ENCODE data around the gene MINDY4. TPM values are rescaled to one million over a fixed set of nuclear protein-coding genes. Genes with fewer than 3 reads are reported as not detected.

MINDY4 gene
- total and polyA plus RNA-seq, 2 of the 8 experiments (the other 6 are each of a cell fraction or from before 2014, with no cell fraction given), result 1.3 to 3.6 TPM

DNA sequence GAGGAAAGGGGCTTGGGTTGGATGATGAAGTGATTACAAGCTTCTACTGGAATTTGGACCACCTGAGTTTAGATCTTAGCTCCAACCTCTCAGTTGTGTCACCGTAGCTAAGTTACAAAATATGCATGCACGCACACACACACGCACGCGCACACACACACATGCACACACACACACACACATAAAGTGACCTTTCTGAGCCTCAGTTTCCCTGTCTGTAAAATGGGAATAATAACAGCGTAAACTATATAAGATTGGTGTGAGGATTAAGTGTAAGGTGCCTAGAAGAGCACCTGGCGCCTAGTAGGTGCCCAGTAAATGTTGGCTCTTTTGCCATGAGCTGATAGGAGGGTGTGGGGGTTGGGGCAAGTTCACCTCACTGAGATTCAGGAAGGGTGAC, 127.8 kb downstream of the MINDY4 start (continued):
- no peak for TF ChIP-seq RFX5 (IDR thresholded peaks at IDR 0.05; ENCODE audit: borderline replicate concordance, low read depth, low read length)
- TF ChIP-seq RBBP5 (IDR thresholded peaks at IDR 0.05; ENCODE audit: borderline replicate concordance, low read depth, low read length), result no peak
- TF ChIP-seq JUN (IDR thresholded peaks at IDR 0.05; ENCODE audit: low read depth, low read length), result no peak
- TF ChIP-seq KDM4A (IDR thresholded peaks at IDR 0.05; ENCODE audit: low read depth, low read length, severe bottlenecking), result no peak
- TF ChIP-seq CBX8 (IDR thresholded peaks at IDR 0.05; ENCODE audit: borderline replicate concordance, low read depth, low read length), result no peak
- no peak for TF ChIP-seq TCF12 (IDR thresholded peaks at IDR 0.05; ENCODE audit: low read depth, low read length)

Measured in H1 (cell line).